ENCODE measurements around the gene SVEP1.

DNA sequence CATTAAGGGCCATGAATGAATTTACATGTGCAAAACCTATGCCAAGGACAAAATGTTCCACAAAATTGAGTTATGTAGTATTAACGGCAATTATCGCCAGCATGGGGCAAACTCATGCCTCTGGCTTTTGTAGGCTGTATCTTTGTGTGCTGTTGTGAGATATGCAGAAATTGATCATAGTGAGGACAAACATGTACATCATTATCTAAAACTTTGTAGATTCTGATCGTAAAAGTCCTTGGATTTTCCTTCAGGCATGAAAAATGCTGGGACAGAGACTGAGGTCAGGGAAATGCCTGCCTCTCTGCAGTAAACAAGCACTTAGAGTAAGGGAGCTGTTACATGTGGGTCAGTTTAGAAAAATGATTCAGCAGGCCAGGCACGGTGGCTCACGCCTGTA lies 236.0 kb downstream of the SVEP1 start:
- TF ChIP-seq ZFP3 (CRISPR knock-in tag; IDR thresholded peaks at IDR 0.05) (no peak), RARB (CRISPR knock-in tag; IDR thresholded peaks at IDR 0.05) (no peak), ZC3H10 (CRISPR knock-in tag; IDR thresholded peaks at IDR 0.05) (no peak), SNAI2 (CRISPR knock-in tag; IDR thresholded peaks at IDR 0.05) (no peak), ZFP30 (CRISPR knock-in tag; IDR thresholded peaks at IDR 0.05) (no peak), OSR1 (CRISPR knock-in tag; IDR thresholded peaks at IDR 0.05) (no peak), ZNF70 (CRISPR knock-in tag; IDR thresholded peaks at IDR 0.05) (no peak), BACH2 (CRISPR knock-in tag; IDR thresholded peaks at IDR 0.05; ENCODE audit: borderline replicate concordance) (no peak), ZNF8 (CRISPR knock-in tag; IDR thresholded peaks at IDR 0.05) (no peak)
- TF ChIP-seq, protein P1, sequence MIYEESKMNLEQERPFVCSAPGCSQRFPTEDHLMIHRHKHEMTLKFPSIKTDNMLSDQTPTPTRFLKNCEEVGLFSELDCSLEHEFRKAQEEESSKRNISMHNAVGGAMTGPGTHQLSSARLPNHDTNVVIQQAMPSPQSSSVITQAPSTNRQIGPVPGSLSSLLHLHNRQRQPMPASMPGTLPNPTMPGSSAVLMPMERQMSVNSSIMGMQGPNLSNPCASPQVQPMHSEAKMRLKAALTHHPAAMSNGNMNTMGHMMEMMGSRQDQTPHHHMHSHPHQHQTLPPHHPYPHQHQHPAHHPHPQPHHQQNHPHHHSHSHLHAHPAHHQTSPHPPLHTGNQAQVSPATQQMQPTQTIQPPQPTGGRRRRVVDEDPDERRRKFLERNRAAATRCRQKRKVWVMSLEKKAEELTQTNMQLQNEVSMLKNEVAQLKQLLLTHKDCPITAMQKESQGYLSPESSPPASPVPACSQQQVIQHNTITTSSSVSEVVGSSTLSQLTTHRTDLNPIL (CRISPR knock-in tag; IDR thresholded peaks at IDR 0.05; ENCODE audit: low read depth) = no peak
- TF ChIP-seq, protein P2, sequence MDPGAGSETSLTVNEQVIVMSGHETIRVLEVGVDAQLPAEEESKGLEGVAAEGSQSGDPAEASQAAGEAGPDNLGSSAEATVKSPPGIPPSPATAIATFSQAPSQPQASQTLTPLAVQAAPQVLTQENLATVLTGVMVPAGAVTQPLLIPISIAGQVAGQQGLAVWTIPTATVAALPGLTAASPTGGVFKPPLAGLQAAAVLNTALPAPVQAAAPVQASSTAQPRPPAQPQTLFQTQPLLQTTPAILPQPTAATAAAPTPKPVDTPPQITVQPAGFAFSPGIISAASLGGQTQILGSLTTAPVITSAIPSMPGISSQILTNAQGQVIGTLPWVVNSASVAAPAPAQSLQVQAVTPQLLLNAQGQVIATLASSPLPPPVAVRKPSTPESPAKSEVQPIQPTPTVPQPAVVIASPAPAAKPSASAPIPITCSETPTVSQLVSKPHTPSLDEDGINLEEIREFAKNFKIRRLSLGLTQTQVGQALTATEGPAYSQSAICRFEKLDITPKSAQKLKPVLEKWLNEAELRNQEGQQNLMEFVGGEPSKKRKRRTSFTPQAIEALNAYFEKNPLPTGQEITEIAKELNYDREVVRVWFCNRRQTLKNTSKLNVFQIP (CRISPR knock-in tag; IDR thresholded peaks at IDR 0.05; ENCODE audit: borderline replicate concordance, low read depth) = no peak

All from SK-N-SH treated with all-trans-retinoic acid at 6 μM for 48 hours (cell line).